Right hindlimb (tissue), 1 donor: ENCODE results near the gene NUMB.

Experiments
- DNase-seq: peaks from one replicate; pipeline ENCODE4 v3.0.0-alpha.2; 2018

NUMB gene

DNA sequence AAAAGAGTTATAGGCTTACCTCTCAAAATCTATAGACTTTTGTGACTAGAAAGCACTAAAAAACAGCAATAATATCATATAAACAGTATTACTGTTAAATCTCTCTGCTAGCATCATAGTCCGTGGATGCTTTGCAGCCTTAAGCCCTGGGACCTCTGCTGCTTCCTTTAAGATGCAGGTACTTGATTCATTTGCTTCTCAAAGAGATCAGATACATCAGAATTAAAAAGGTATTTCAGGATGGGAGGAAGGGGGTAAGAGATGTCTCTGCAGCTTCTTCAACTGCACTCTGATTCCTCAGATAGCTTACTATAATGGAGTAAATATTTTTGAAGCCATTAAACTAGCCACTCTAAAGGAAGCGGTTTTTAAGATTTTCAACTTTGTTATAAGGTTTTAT lies 171.7 kb downstream of the NUMB start:
- no peak for DNase-seq

DNA sequence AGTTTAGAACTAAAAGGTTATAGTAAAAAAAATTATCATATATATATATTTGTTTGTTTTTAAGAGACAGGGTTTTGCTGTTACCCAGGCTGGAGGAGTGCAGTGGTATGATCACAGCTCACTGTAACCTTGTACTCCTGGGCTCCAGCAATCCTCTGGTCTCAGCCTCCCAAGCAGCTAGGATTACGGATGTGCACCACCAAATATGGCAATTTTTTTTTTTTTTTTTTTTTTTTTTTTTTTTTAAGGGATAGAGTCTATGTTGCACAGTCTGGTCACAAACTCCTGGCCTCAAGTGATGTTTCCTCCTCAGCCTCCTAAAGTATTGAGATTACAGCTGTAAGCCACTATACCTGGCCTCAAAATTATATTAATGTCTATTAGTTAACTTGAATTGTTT lies 172.4 kb downstream of the NUMB start:
- no peak for DNase-seq

DNA sequence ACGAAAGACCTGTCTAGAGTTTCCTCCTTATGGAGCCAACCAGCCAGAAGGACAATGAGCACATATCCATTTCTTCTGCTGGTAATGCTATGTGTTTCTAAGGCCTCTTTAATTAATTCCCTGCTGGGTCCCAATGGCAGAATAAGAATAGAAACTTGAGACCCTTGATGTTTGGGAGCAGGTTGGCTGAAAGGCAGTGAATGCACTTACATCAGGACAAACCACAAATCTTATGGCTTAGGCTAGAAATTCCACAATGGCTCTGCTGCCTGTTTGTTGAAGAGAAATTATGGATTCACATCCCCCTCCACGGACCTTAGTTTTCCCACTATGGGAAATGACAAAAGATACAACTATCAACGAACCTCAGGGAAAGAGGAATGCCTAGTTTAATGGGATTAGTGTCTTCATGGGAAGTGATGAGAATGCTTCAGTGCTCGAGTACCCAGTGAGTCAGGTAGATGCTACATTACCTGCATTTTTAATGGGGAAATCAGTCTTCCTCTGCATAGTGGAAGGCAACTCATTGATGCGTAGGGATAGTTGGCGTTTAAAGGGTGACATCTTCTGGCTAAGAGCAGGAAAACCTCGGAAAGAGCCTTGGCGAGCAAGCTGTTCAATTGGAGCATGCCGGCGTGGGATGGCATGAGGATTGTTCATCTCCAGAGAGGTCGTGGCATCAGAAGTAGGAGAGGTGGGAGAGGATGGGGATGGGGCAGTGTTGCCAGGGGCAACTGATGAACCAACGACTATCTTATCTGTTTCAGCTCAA lies 174.6 kb downstream of the NUMB start:
- DNase-seq = no peak

DNA sequence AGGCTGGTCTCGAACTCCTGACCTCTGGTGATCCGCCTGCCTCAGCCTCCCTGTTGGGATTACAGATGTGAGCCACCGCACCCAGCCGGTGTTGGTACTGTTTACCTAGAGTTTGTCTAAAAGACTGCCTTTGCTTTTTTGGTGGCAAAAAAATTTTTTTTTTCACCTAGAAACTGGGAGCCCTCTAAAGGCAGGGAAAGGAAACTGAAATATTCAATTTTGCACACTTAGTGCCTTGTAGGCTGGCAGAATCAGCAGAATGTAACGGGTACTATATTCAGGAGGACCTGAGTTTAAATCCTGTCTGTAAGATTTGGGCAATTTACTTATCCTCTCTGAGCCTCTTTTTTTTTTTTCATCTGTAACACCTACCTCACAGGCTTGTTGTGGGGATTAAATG lies 177.4 kb downstream of the NUMB start:
- DNase-seq = no peak

DNA sequence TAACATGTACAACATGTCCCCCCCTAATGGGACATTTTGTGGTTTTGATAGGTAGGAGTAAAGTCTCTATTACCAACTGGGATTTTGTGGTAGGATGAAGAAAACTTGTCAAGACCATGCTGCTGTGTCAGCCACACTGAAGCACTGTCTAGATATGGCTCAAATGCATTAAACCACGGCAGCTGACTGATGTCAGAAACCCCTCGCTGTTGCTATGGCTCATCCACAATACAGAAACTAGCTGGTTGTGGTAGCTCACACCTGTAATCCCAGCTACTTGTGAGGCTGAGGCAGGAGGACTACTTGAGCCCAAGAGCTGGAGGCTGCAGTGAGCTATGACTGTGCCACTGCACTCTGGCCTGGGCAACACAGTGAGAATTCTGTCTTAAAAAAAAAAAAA lies 181.0 kb downstream of the NUMB start:
- DNase-seq = no peak

DNA sequence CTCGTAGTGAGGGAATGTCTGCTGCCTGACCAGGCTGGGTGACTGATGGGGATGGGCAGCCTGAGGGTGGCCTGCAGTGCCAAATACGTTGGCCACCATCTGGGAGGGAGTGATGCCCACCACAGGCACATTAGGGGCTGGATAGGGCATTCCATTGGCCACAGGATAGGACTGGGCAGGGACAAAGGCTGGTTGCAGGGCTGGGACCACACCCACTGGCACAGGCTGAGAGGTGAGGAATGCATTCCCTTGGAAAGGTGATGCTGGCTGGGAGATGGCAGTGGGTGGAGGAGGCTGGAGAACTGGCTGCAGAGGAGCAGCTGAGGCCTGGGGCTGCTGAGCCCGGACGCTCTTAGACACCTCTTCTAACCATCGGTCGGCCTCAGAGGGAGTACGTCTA lies 181.5 kb downstream of the NUMB start:
- no peak for DNase-seq

DNA sequence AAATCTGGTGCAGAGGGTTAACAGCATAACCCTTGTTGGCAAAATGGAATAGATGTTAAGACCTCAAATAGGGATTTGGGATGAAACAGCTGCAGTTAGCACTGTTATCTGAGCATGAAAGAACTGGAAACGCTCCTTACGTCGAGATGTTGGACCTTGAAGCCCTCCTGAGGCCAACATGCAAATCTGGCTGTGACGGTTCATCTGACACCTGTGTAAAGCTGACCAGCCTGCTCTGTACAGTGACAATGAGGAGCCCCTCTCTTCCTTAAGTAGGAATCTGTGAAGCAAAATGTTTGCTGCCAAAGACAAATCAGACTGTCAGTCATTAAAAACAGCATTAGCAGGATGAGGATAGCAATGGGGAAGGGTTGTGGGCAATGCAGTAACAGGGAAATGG lies 184.5 kb downstream of the NUMB start:
- no peak for DNase-seq

DNA sequence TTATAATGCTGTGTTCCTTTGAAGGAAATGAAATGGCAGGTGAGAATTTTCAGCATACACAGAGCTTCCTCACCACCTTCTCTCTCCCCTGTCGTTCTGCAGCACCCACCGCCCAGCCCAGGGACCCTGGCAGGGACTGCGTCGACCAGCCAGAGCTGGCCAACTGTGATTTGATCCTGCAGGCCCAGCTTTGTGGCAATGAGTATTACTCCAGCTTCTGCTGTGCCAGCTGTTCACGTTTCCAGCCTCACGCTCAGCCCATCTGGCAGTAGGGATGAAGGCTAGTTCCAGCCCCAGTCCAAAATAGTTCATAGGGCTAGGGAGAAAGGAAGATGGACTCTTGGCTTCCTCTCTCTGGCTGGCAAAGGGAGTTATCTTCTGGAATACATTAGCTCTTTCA lies 186.0 kb downstream of the NUMB start:
- no peak for DNase-seq

DNA sequence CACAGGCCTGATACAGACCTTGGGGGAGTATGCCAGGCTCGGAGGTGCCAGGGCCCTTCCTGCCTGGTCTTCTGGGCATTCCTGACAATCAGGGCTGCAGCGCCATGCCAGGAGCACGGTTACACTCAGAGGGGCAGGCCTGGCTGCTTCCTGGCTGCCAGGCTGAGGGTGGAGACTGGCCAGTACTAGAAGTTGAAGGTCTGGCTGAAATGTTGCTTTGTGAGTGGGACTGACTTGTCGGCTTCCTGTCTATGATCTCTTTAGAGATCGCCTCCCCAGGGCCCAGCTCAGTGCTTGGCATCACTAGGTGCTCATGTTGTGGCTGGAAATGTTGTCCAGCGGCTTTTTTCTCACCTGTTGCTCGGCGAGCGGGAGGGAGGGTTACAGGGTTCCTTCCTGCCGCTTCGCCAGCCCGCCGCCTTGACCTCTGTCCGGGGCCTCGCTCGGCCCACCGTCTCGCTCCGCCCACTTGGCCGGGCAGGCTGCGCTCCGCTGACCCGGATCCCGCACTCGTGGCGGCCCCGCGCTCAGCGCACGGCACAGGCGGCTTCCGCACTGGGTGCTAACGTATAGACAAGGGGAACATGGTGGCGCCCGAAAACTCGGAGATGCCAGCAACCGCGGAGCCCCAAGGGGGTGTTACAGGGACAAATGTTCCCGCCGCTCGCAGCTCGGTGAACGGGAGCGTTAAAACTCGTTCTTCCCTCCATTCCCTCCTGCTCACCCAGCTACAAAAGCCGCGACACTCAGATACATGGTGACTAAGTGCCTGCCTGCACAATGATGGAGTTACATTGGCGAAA lies 188.4 kb downstream of the NUMB start:
- DNase-seq = peak; percentile 55

DNA sequence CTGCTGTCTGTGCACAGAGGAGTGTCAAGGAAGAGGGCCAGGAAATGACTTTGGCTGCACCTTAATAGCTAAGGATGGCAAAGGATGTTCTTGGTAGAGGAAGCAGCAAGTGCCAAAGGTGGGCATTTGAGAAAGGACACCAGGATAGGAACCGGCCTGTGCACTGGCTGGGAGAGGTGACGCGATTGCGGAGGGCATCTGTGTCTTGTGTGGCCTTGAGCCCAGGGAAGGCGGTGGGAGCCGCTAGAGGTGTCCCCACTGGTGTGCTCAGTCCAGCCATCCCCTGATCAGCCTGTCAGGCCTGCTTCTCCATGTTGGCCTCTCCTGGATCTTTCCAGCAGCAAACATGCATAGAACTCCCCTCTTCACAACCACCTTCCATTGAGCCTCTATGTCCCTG lies 190.9 kb downstream of the NUMB start:
- DNase-seq = no peak

DNA sequence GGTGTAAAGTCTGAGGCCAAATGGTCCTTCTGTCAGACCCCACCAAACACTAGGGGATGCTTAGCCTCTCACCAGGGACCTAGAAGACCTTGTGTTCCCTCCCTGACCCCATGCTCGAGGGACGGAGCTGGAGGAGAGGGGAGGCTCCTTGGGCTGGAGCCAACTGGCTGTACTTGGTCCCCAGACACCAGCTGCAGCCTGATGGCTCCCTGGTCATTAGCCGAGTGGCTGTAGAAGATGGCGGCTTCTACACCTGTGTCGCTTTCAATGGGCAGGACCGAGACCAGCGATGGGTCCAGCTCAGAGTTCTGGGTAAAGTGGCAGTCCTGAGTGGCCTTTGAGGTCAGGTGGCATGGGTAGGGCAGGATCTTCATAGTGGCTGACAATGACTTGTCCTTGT lies 192.0 kb downstream of the NUMB start:
- no peak for DNase-seq

DNA sequence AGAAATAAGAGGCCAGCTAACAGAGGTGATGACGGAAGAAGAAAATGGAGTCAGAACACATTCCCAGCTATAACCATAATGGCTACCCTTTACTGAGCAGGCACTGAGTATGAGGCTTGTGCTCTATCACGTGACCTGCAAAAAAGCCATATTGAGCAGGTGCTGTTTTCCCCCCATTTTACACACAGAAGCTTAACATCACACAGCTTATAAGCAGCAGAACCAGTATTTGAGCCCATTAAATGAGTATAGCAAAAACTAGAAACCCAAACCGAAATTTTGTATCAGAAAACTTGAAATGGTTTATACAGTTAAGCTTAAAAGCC lies 192.7 kb downstream of the NUMB start:
- no peak for DNase-seq

DNA sequence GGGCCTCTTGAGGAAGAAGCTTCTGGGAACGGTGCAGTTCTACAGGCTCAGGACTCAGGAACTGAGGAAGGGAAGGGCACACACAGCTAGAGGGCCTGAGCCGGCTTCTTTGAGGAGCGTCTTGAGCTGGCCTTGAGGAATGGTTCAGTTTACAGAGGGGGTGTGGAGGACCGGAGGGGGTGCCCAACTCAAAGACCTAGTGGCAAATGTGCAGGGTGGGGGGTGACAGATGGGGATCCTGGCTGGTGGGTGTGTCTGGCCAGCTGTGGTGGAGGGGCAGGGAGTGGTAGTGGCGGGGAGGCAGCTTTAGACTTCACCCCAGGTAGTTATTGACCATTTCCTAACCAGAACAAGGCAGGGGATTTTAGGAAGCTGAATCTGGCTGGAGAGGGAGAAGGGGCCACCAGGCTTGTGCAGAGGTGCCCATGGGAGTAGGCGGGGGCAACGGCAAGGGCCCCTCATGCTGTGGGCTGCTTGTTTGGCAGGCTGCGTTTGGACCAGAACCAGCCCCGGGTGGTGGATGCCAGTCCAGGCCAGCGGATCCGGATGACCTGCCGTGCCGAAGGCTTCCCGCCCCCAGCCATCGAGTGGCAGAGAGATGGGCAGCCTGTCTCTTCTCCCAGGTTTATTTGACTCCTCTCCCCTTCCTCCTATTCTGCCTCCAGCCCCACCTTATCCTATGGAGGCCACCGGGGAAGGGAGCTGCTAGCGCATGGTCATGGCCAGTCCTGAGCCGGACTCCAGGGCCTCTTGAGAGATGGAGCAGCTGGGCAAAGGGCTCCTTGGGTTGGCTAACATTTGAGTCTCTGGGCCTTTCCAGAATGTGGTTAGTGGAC lies 193.2 kb downstream of the NUMB start:
- DNase-seq = no peak

DNA sequence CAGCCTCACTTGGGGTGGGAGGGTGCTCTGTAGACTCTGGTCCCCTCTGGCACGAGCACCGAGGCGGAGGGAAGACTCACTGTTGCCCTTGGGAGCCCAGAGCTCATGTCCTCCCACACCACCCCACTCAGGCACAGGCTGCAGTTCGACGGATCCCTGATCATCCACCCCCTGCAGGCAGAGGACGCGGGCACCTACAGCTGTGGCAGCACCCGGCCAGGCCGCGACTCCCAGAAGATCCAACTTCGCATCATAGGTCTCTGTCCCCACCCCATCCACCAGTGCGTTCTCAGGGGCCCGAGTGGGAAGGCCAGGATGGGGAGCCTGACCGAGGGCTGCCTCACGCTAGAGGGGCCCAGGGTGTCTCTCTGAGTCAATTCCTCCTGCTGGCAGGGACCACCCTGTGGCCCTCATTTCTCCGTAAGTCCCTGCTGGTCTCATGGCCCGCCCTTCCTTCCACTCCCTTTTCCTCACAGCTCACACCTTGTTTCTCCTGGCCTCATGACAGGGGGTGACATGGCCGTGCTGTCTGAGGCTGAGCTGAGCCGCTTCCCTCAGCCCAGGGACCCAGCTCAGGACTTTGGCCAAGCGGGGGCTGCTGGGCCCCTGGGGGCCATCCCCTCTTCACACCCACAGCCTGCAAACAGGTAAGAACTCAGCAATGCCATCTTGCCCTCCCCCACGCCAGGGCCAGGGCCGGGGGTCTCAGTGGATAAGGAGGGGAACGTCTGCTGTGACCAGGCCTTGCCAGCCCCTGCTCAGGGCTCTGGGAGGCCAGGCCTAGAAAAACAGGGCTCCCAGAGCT lies 194.1 kb downstream of the NUMB start:
- DNase-seq = no peak

DNA sequence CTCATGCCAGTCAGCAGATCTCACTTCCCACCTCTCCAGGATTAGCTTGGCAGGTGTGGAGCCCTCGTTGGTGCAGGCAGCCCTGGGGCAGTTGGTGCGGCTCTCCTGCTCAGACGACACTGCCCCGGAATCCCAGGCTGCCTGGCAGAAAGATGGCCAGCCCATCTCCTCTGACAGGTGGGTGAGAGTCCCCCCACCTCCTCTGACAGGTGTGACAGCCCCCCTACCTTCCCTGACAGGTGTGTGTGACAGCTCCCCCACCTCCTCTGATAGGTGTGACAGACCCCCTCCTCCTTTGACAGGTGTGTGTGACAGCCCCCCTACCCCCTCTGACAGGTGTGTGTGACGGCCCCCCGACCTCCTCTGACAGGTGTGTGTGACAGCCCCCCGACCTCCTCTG lies 194.7 kb downstream of the NUMB start:
- no peak for DNase-seq

DNA sequence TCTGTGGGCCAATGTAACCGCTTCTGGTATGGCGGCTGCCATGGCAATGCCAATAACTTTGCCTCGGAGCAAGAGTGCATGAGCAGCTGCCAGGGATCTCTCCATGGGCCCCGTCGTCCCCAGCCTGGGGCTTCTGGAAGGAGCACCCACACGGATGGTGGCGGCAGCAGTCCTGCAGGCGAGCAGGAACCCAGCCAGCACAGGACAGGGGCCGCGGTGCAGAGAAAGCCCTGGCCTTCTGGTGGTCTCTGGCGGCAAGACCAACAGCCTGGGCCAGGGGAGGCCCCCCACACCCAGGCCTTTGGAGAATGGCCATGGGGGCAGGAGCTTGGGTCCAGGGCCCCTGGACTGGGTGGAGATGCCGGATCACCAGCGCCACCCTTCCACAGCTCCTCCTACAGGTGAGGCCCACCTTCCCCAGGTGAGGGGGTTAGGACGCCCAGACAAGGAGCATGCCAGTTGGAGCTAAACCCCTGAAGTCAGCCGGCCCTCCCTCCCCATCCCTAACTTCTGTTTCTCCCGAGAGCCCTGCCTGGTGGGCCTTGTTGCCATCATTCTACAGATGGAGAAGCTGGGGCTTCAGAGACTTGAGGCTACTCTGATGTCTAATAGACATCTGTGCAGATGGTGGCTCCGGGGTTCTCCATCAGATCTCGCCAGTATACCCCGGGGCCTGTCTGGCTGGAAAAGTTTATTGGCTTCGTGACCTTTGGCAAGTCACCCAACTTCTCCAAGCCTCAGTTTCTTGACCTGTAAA lies 195.7 kb downstream of the NUMB start:
- no peak for DNase-seq

DNA sequence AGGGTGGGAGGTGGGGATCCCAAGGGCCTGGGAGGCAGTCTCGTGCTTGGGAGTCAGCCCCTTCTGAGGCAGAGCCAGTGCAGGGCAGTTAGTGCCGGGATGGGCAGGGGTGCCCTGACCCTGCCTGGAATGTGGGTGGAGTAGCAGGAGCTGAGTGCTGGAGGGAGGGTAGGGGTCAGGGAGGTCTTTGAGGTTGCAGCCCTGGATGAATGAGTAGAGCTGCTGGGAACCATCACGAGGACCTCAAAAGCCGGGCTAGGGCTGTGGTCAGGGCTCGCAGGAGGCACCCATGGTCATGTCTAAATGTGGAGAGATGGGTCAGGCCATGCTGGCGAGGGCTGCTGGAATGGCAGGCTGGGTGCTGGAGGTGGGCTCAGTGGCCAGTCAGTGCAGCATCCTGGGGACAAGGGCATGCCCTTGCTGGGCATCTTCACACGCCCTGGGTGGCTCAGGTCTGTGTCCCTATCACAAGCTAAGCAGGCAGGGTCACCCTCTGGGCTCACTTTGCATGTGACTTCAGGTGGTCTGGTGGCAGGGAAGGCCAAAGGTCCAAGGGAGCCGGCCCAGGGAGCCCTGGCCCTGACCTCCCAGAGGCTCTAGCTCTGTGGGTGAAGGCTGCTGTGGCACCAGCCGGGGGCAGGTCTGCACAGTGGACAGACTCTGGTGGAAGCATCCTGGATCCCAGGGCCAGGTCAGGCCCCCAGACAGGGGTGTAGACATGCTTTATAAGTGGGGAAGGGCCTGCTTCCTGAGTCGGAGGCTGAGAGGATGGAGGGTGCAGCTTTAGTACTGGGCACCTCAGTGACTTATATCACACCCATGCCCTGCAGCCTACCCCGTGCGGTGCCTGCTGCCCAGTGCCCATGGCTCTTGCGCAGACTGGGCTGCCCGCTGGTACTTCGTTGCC lies 196.6 kb downstream of the NUMB start:
- DNase-seq = no peak

DNA sequence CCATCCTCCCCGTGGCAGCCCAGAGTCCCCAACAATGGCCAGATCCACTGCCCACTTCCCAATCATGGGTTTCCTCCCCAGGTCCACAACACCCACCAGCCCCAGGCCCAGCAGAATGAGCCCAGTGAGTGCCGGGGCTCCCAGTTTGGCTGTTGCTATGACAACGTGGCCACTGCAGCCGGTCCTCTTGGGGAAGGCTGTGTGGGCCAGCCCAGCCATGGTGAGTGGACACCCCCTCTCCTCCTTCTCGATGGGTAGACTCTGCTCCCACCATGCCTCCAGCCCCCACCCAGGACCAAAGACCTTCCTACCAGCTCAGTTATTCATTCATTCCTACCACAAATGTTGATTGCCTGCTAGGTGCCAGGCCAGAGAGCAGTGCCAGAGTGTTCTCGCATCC lies 197.3 kb downstream of the NUMB start:
- no peak for DNase-seq

DNA sequence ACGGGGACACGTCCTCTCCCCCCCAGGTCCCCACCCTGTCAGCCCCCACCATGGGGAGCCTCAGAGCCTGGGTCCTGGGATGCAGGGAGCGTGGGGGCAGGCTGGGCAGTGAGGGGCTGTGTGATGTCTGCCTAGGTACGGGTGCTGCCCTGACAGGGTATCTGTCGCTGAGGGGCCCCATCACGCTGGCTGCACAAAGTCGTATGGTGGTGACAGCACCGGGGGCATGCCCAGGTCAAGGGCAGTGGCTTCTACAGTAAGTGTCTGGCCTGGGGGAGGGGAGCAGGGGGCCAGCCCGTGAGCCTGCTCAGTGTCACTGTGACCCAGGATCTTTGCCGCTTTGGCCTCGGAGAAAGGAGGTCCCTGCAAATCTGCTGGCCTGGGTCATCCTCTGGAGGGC lies 197.8 kb downstream of the NUMB start:
- no peak for DNase-seq

DNA sequence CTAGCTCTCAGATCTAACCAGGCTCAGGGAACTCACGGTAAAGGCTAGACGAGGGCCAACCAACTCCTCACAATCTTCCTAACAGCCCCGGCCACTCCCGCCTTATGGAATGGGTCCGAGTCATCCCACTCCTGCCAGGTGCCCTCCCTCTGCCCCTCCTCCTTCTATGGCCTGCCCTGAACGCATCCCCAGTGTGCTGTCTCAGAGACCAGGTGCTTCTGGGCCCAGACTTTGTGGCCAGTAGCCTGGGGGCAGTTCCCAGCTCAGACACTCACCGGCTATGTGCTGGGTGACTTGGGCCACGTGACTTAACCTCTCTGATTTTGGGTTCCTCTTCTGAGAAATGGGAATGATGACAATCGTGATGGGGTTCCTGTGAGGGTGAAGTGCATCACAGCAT lies 198.5 kb downstream of the NUMB start:
- DNase-seq = no peak
